ENCODE results near the gene MROH2A.

DNA sequence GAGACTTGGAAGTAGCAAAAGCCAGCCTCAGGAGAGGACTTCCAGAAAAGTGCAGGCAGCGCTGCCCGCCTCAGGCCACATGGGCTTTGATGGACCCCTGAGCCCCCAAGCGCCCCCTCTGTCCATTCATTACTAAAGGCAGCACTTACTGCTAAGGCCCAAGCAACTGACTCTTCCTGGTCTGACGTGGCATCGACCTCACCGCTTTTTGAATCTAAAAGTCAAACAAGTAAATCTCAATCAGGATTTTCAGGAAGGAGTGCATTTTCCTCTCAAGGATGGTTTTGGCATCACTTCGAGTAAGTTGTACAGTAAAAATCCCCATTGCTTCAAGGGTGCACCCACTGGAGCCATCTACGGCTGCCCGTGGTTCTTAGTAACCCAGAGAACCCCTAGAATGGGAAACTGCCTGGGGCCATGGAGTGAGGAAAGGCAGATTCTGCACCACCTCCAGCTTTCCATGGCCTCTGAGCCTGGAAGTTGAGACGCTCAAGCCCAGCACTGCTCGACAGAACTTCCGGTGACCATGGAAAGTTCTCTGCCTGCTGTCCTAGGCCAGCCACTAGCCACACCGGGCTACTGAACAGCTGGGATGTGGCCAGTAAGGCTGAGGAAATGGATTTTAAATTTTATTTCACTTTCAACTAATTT is 69.2 kb downstream of the MROH2A start:
- TF ChIP-seq, protein P1, sequence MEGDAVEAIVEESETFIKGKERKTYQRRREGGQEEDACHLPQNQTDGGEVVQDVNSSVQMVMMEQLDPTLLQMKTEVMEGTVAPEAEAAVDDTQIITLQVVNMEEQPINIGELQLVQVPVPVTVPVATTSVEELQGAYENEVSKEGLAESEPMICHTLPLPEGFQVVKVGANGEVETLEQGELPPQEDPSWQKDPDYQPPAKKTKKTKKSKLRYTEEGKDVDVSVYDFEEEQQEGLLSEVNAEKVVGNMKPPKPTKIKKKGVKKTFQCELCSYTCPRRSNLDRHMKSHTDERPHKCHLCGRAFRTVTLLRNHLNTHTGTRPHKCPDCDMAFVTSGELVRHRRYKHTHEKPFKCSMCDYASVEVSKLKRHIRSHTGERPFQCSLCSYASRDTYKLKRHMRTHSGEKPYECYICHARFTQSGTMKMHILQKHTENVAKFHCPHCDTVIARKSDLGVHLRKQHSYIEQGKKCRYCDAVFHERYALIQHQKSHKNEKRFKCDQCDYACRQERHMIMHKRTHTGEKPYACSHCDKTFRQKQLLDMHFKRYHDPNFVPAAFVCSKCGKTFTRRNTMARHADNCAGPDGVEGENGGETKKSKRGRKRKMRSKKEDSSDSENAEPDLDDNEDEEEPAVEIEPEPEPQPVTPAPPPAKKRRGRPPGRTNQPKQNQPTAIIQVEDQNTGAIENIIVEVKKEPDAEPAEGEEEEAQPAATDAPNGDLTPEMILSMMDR (IDR thresholded peaks at IDR 0.05; ENCODE audit: low read depth, low read length): no peak
- TF ChIP-seq EZH2phosphoT487 (IDR thresholded peaks at IDR 0.05; ENCODE audit: low read depth): no peak
